ENCODE results near the gene IPPK. TPM values are rescaled to one million over a fixed set of nuclear protein-coding genes. Genes with fewer than 3 reads are reported as not detected.

Gene IPPK
- total RNA-seq, 4 donors from 2014 or later = 6.8 to 11.4 (median 7.5) TPM

DNA sequence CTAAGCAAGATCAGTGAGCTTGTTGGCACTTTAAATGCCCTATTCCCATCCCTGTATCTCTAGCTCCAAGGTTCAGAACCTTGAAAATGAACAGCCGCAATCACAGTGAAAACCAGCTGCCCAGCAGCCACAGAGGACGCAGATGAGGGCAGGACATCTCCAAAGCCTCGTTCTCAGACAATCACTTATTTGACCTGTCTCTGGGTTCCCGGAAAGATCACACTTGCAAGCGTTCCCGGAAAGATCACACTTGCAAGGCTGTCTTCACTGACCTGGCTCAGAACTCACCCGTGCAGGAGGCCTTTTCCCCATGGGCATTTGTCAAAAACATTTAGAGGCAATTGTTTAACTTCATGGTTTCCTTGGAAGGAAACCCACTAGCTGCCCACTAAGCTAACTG lies 25.7 kb downstream of the IPPK start:
- TF ChIP-seq, protein P1, sequence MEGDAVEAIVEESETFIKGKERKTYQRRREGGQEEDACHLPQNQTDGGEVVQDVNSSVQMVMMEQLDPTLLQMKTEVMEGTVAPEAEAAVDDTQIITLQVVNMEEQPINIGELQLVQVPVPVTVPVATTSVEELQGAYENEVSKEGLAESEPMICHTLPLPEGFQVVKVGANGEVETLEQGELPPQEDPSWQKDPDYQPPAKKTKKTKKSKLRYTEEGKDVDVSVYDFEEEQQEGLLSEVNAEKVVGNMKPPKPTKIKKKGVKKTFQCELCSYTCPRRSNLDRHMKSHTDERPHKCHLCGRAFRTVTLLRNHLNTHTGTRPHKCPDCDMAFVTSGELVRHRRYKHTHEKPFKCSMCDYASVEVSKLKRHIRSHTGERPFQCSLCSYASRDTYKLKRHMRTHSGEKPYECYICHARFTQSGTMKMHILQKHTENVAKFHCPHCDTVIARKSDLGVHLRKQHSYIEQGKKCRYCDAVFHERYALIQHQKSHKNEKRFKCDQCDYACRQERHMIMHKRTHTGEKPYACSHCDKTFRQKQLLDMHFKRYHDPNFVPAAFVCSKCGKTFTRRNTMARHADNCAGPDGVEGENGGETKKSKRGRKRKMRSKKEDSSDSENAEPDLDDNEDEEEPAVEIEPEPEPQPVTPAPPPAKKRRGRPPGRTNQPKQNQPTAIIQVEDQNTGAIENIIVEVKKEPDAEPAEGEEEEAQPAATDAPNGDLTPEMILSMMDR (IDR thresholded peaks at IDR 0.05 in 4 of 5, conservative IDR thresholded peaks at IDR 0.05 in 1 of 5) = no peak
- TF ChIP-seq POLR2A (IDR thresholded peaks at IDR 0.05) = no peak
- intact Hi-C loops (cut with DNase I; ENCODE audit: low total_unique reads) = no loop called here
- Histone ChIP-seq H3K4me1 (no peaks in the 10 kb centered on the region), H3K27me3 (no peaks in the 10 kb centered on the region), H3K36me3 (peaks cover 0 to 76% of the 10 kb centered on the region in 2 donors), H3K27ac (no peak overlapping the region), H3K9me3 (no peaks in the 10 kb centered on the region), H3K4me3 (no peak overlapping the region)
- ATAC-seq (no peak), DNase-seq (no peak)
- in situ Hi-C loops (cut with MboI; ENCODE audit: low sequenced_read_pairs in 4 of 4) = loop anchor here in 2 of 4 donors (25.0 kb wide), 3 partner anchors 182 to 507 kb away; partner anchors contain the start of genes CENPP (in 1 of the 2) and NOL8 (in 1 of the 2)

DNA sequence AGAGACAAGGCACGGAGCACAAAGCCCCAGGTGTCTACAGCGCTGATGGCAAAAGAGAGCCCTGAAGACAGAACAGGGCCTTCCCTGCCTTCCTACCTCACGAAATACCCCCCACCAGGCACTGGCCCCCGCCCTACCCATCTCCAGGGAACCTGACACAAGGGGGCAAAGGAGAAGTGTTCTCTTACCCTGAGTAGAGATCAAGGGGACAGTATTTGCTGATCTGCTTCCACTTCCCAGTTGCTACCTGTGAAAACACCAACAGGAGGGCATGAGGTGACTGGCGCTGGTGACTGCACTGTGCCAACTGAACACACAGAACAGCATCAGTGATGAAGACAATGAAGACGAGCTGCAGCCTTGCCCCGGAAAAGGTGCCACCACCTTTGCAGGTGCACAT lies 27.4 kb downstream of the IPPK start:
- in situ Hi-C loops (cut with MboI; ENCODE audit: low sequenced_read_pairs in 4 of 4) = loop anchor here in 2 of 4 donors (25.0 kb wide), 3 partner anchors 180 to 505 kb away; partner anchors contain the start of genes CENPP (in 1 of the 2) and NOL8 (in 1 of the 2)
- Histone ChIP-seq H3K27me3 (no peaks in the 10 kb centered on the region), H3K9me3 (no peaks in the 10 kb centered on the region), H3K4me3 (no peak overlapping the region), H3K27ac (no peak overlapping the region), H3K4me1 (no peaks in the 10 kb centered on the region), H3K36me3 (peaks cover 0 to 70% of the 10 kb centered on the region in 2 donors)
- intact Hi-C loops (cut with DNase I; ENCODE audit: low total_unique reads) = no loop called here
- ATAC-seq (no peak), DNase-seq (no peak)
- TF ChIP-seq, protein P1 (IDR thresholded peaks at IDR 0.05 in 4 of 5, conservative IDR thresholded peaks at IDR 0.05 in 1 of 5) = no peak
- TF ChIP-seq POLR2A (IDR thresholded peaks at IDR 0.05) = no peak

DNA sequence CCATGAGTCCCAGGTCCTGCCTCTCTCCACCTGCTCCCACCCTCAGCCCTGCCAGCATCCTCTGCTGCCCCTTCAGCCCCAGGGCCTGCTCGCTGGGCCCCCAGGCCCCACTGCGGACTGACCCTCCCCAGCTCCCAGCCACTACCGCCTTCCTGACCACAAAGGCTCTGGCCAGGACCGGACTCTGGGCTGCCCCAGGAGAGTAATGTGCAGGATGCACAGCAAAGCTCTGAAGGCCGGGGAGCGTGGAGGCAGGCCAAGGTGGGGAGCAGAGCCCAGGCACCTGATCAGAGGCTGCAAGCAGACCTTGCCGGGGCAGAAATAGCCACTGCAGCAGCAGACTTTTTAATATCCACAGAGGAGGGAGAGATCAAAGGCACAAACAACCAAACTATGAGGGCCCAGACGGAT lies 27.9 kb downstream of the IPPK start:
- intact Hi-C loops (cut with DNase I; ENCODE audit: low total_unique reads) = no loop called here

DNA sequence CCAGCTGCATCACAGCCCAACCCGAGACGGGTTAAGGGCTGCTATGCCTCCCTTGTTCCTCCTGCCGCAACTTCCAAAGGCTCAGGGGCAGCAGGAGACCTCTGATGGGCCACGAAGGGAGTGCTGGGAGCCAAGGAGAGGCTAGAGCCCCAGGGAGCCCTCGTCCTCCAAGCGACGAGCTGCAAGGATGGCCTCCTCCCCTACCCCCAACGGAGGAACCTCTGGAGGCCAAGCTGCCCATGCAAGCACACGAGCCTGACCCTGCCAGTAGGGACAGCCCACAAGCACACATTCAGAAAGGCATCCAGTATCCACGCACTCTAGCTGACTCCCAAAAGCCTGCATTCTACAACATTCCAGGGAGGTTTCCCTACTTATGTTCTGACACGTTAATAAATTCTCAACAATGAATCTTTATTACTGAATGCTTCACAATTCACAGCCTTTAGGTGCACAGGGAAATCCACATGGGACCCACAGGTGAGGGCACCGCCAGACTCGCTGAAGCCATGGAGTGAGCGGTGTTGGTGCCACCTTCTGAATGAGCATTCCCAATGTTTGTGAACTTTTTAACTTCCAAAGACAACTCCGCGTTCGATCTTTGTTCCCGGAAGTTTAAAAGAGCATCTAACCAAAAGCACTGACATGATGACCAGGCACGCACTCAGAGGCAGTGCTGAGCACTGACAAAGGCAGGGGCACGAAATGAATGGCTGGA lies 28.7 kb downstream of the IPPK start:
- H3K27me3 ChIP-seq = no peaks in the 10 kb centered on the region
- DNase-seq (no peak), ATAC-seq (no peak)
- no peaks in the 10 kb centered on the region for H3K4me1 ChIP-seq
- intact Hi-C loops (cut with DNase I; ENCODE audit: low total_unique reads) (no loop called here), in situ Hi-C loops (cut with MboI; ENCODE audit: low sequenced_read_pairs in 4 of 4) (loop anchor here in 2 of 4 donors (25.0 kb wide), 3 partner anchors 179 to 504 kb away; partner anchors contain the start of genes CENPP (in 1 of the 2) and NOL8 (in 1 of the 2))
- no peak for TF ChIP-seq POLR2A (IDR thresholded peaks at IDR 0.05)
- TF ChIP-seq, protein P1 (IDR thresholded peaks at IDR 0.05 in 4 of 5, conservative IDR thresholded peaks at IDR 0.05 in 1 of 5) = no peak
- no peaks in the 10 kb centered on the region for H3K9me3 ChIP-seq
- no peak overlapping the region for H3K27ac ChIP-seq
- peaks cover 0 to 67% of the 10 kb centered on the region in 2 donors for H3K36me3 ChIP-seq
- no peak overlapping the region for H3K4me3 ChIP-seq

More for the DNA sequence above, 27.9 kb downstream of the IPPK start:
- no peak for ATAC-seq
- H3K9me3 ChIP-seq = no peaks in the 10 kb centered on the region
- H3K27ac ChIP-seq = no peak overlapping the region
- H3K4me3 ChIP-seq = no peak overlapping the region
- DNase-seq = no peak
- TF ChIP-seq POLR2A (IDR thresholded peaks at IDR 0.05) = no peak
- TF ChIP-seq, protein P1 (IDR thresholded peaks at IDR 0.05 in 4 of 5, conservative IDR thresholded peaks at IDR 0.05 in 1 of 5) = no peak
- H3K27me3 ChIP-seq = no peaks in the 10 kb centered on the region
- peaks cover 0 to 67% of the 10 kb centered on the region in 2 donors for H3K36me3 ChIP-seq
- in situ Hi-C loops (cut with MboI; ENCODE audit: low sequenced_read_pairs in 4 of 4) = loop anchor here in 2 of 4 donors (25.0 kb wide), 3 partner anchors 180 to 505 kb away; partner anchors contain the start of genes CENPP (in 1 of the 2) and NOL8 (in 1 of the 2)
- H3K4me1 ChIP-seq = no peaks in the 10 kb centered on the region

Data from gastrocnemius medialis (tissue), 4 donors.